Esophagus muscularis mucosa (tissue), 4 donors: Measurements from ENCODE around the gene FADS1.

ENCODE experiments used
- CTCF ChIP-seq, 3 experiments: fragments of 200-600 bp in 2 of 3; fragments of 450-650 bp in 1 of 3; sonication (generic) in 2 of 3; IDR thresholded peaks; one replicate each; pipeline ENCODE4 v1.5.1; 2017 to 2019; ENCODE audit warnings: antibody characterized with exemption in 3 of 3, mild to moderate bottlenecking in 2 of 3, moderate library complexity in 1 of 3
- EP300 ChIP-seq: sonication (generic); formaldehyde crosslinking; IDR thresholded peaks from one replicate; pipeline ENCODE4 v1.6.1; 2017; ENCODE audit warnings: antibody characterized with exemption
- POLR2A ChIP-seq: fragments of 450-650 bp; IDR thresholded peaks from one replicate; pipeline ENCODE4 v1.6.1; 2017; ENCODE audit warnings: antibody characterized with exemption, moderate library complexity, mild to moderate bottlenecking, low read depth
- POLR2AphosphoS5 ChIP-seq, 2 donors: sonication (generic); formaldehyde crosslinking; IDR thresholded peaks; one replicate each; pipeline ENCODE4 v1.6.1; 2017; ENCODE audit warnings: antibody characterized with exemption in 2 of 2

- TF ChIP-seq POLR2AphosphoS5 (IDR thresholded peaks at IDR 0.05), result no peak
- TF ChIP-seq CTCF (IDR thresholded peaks at IDR 0.05), result no peak
- TF ChIP-seq POLR2A, result no peak
- no peak for TF ChIP-seq EP300
Observed at GRCh38 chr11:61769169-61769920, 47.5 kb downstream of the FADS1 start.
